ENCODE measurements around the gene TLCD5. TPM values are rescaled to one million over a fixed set of nuclear protein-coding genes. Genes with fewer than 3 reads are reported as not detected.

The TLCD5 gene
- total RNA-seq, 1 donor from 2014 or later: 19.0 TPM

Other genes with a start within 250 kb of the TLCD5 start
- 0.69 and 2.4 TPM in 2 replicates for gene TRIM29, start 187.2 kb upstream of the TLCD5 start, total RNA-seq
- gene OAF, start 114.3 kb upstream of the TLCD5 start, total RNA-seq: 11.1 and 29.1 TPM in 2 replicates
- gene POU2F3, start 85.2 kb upstream of the TLCD5 start, total RNA-seq: 0.05 TPM in 1 of 2 replicates, not detected in the other
- gene ARHGEF12, start 11.1 kb downstream of the TLCD5 start, total RNA-seq: 72.9 and 224 TPM in 2 replicates
- gene GRIK4, start 186.4 kb downstream of the TLCD5 start, total RNA-seq: under 0.01 TPM in 1 of 2 replicates, not detected in the other